Myocyte (in vitro differentiated cells): ENCODE measurements around the gene FAHD1. TPM values are rescaled to one million over a fixed set of nuclear protein-coding genes. Genes with fewer than 3 reads are reported as not detected.

Experiments
- total RNA-seq: library from RNA; depleted of rRNA; stranded (reverse); fragments of >200 nt; gene quantifications from 2 replicates; pipeline ENCODE4 v1.2.3, GENCODE V29; 2014

FAHD1 gene
- total RNA-seq, 1 donor from 2014 or later = 48.6 TPM

Other genes starting within 250 kb of the FAHD1 start
- gene IFT140, start 215.1 kb upstream of the FAHD1 start, total RNA-seq = 12.8 and 16.7 TPM in 2 replicates
- gene CRAMP1, start 214.8 kb upstream of the FAHD1 start, total RNA-seq = 7.8 and 8.4 TPM in 2 replicates
- 20.1 and 24.7 TPM in 2 replicates for gene JPT2, start 148.9 kb upstream of the FAHD1 start, total RNA-seq
- gene MAPK8IP3, start 121.0 kb upstream of the FAHD1 start, total RNA-seq = 90.3 and 108 TPM in 2 replicates
- gene NME3, start 55.7 kb upstream of the FAHD1 start, total RNA-seq = 51.2 and 61.2 TPM in 2 replicates
- 15.0 and 17.2 TPM in 2 replicates for gene EME2, start 54.4 kb upstream of the FAHD1 start, total RNA-seq
- gene MRPS34, start 54.1 kb upstream of the FAHD1 start, total RNA-seq = 152 TPM in 2 replicates
- 27.0 and 39.6 TPM in 2 replicates for gene SPSB3, start 44.6 kb upstream of the FAHD1 start, total RNA-seq
- gene NUBP2, start 44.2 kb upstream of the FAHD1 start, total RNA-seq = 114 and 157 TPM in 2 replicates
- gene IGFALS, start 33.5 kb upstream of the FAHD1 start, total RNA-seq = not detected in 2 replicates
- gene HAGH, start 381 bp upstream of the FAHD1 start, total RNA-seq = 178 and 182 TPM in 2 replicates
- gene MEIOB, start 45.0 kb downstream of the FAHD1 start, total RNA-seq = not detected in 2 replicates
- not detected in 2 replicates for gene HS3ST6, start 91.2 kb downstream of the FAHD1 start, total RNA-seq
- 23.2 and 26.8 TPM in 2 replicates for gene MSRB1, start 116.0 kb downstream of the FAHD1 start, total RNA-seq
- 4.0 and 5.8 TPM in 2 replicates for gene RPL3L, start 127.5 kb downstream of the FAHD1 start, total RNA-seq
- gene NDUFB10, start 132.3 kb downstream of the FAHD1 start, total RNA-seq = 206 and 226 TPM in 2 replicates
- gene RPS2, start 137.6 kb downstream of the FAHD1 start, total RNA-seq = 1,943 and 2,126 TPM in 2 replicates
- 0.24 TPM in 1 of 2 replicates, not detected in the other for gene RNF151, start 139.7 kb downstream of the FAHD1 start, total RNA-seq
- 46.8 and 66.4 TPM in 2 replicates for gene TBL3, start 144.8 kb downstream of the FAHD1 start, total RNA-seq
- gene NOXO1, start 154.3 kb downstream of the FAHD1 start, total RNA-seq = 1.1 and 3.1 TPM in 2 replicates
- 19.9 and 22.6 TPM in 2 replicates for gene GFER, start 157.0 kb downstream of the FAHD1 start, total RNA-seq
- 0.51 and 2.7 TPM in 2 replicates for gene SYNGR3, start 162.8 kb downstream of the FAHD1 start, total RNA-seq
- gene ZNF598, start 182.6 kb downstream of the FAHD1 start, total RNA-seq = 33.5 and 50.3 TPM in 2 replicates
- 0.29 and 0.83 TPM in 2 replicates for gene NPW, start 192.6 kb downstream of the FAHD1 start, total RNA-seq
- gene NHERF2, start 199.7 kb downstream of the FAHD1 start, total RNA-seq = 38.1 and 52.7 TPM in 2 replicates
- gene NTHL1, start 220.6 kb downstream of the FAHD1 start, total RNA-seq = 17.3 and 25.7 TPM in 2 replicates
- 49.6 and 81.9 TPM in 2 replicates for gene TSC2, start 220.8 kb downstream of the FAHD1 start, total RNA-seq